PC-9 (cell line): ENCODE measurements around the gene SVEP1. TPM values are rescaled to one million over a fixed set of nuclear protein-coding genes. Genes with fewer than 3 reads are reported as not detected.

Experiments
- BruUV-seq: library from RNA; stranded (reverse); fragments of 400-500 nt; replicated peaks from 2 replicates; lab custom pipeline; 2021; lab: Mats Ljungman, UMichigan
- CTCF ChIA-PET: fragments of 300-600 bp; sonication (Branson Sonifier 250); formaldehyde crosslinking; loops from one replicate; lab custom pipeline; 2022; ENCODE audit warnings: antibody characterized with exemption; lab: Charles Lee
- POLR2A ChIA-PET: fragments of 300-600 bp; sonication (Branson Sonifier 250); formaldehyde crosslinking; loops from one replicate; lab custom pipeline; 2022; ENCODE audit warnings: antibody characterized with exemption; ENCODE audit not compliant: unreplicated experiment; lab: Charles Lee
- DNase-seq, 2 experiments: peaks; one replicate each; pipeline versions ENCODE4 v3.0.0 to v3.0.0-alpha.2; 2015 to 2022; ENCODE audit warnings: mixed read lengths in 1 of 2
- H2AFZ ChIP-seq: fragments of 200-600 bp; sonication (generic); 2 replicates; pipeline ENCODE4 v1.8.1; 2017; ENCODE audit warnings: antibody characterized with exemption
- H3F3A ChIP-seq: fragments of 200-600 bp; sonication (generic); 2 replicates; pipeline ENCODE4 v1.8.1; 2017; ENCODE audit warnings: antibody characterized with exemption, mild to moderate bottlenecking, low read depth; ENCODE audit not compliant: insufficient read depth
- H3K27ac ChIP-seq: fragments of 200-600 bp; sonication (generic); 2 replicates; pipeline ENCODE4 v1.6.1; 2016; ENCODE audit warnings: mixed run types
- H3K27me3 ChIP-seq: fragments of 200-600 bp; sonication (generic); 2 replicates; pipeline ENCODE4 v1.6.1; 2016; ENCODE audit warnings: low read depth, mixed run types; ENCODE audit not compliant: insufficient read depth
- H3K36me3 ChIP-seq: fragments of 200-600 bp; sonication (generic); 2 replicates; pipeline ENCODE4 v1.6.1; 2016; ENCODE audit warnings: low read depth, mixed run types
- H3K4me1 ChIP-seq: fragments of 200-600 bp; sonication (generic); replicated peaks from 2 replicates; pipeline ENCODE4 v1.6.1; 2016; ENCODE audit warnings: mixed run types; ENCODE audit not compliant: insufficient read depth
- H3K4me2 ChIP-seq: fragments of 200-600 bp; sonication (generic); 2 replicates; pipeline ENCODE4 v1.6.1; 2017; ENCODE audit warnings: mixed run types
- H3K4me3 ChIP-seq: fragments of 200-600 bp; sonication (generic); 2 replicates; pipeline ENCODE4 v1.6.1; 2016; ENCODE audit warnings: mixed run types
- H3K79me2 ChIP-seq: fragments of 200-600 bp; sonication (generic); 2 replicates; pipeline ENCODE4 v1.6.1; 2017; ENCODE audit warnings: low read depth, mixed run types
- H3K9me2 ChIP-seq: fragments of 200-600 bp; sonication (generic); 2 replicates; pipeline ENCODE4 v1.8.1; 2017; ENCODE audit warnings: mild to moderate bottlenecking; ENCODE audit not compliant: insufficient read depth
- H3K9me3 ChIP-seq: fragments of 200-600 bp; sonication (generic); 2 replicates; pipeline ENCODE4 v1.8.1; 2016; ENCODE audit warnings: low read depth; ENCODE audit not compliant: insufficient read depth
- H4K20me1 ChIP-seq: fragments of 200-600 bp; sonication (generic); 2 replicates; pipeline ENCODE4 v1.8.1; 2017; ENCODE audit not compliant: insufficient read depth
- CTCF ChIP-seq: fragments of 200-600 bp; sonication (generic); conservative IDR thresholded peaks from 2 replicates; pipeline ENCODE4 v1.6.1; 2017; ENCODE audit warnings: mixed run types, antibody characterized with exemption, mild to moderate bottlenecking, moderate library complexity
- EZH2 ChIP-seq: fragments of 200-600 bp; sonication (generic); IDR thresholded peaks from 2 replicates; pipeline ENCODE4 v1.8.0; 2017; ENCODE audit warnings: antibody characterized with exemption, low read depth
- intact Hi-C: fragments of 100-400 bp; cut with micrococcal nuclease; formaldehyde crosslinking; loops from one replicate; pipeline ENCODE4 v1.10.0; 2022; ENCODE audit not compliant: unreplicated experiment
- total RNA-seq: library from RNA; stranded (reverse); gene quantifications from 2 replicates; pipeline ENCODE4 v1.2.3, GENCODE V29; 2021

Gene SVEP1
- total RNA-seq, 1 experiment from 2014 or later = 3.3 TPM

GRCh38 chr9:110528645-110529044 lies 50.9 kb downstream of the SVEP1 start:
- Histone ChIP-seq H3K4me3 (no peak overlapping the region), H2AFZ (no peak overlapping the region), H3K9me2 (no peaks in the 10 kb centered on the region), H3F3A (no peaks in the 10 kb centered on the region), H3K9me3 (no peaks in the 10 kb centered on the region), H3K79me2 (no peaks in the 10 kb centered on the region), H3K27ac (no peak overlapping the region), H3K4me2 (no peak overlapping the region), H3K36me3 (no peaks in the 10 kb centered on the region), H3K4me1 (no peaks in the 10 kb centered on the region), H4K20me1 (no peaks in the 10 kb centered on the region), H3K27me3 (no peaks in the 10 kb centered on the region)
- intact Hi-C loops = no loop called here
- BruUV-seq = no TSS peak
- DNase-seq = no peak
- no peak for TF ChIP-seq CTCF
- TF ChIP-seq EZH2 = no peak
- CTCF ChIA-PET = no interaction called here
- POLR2A ChIA-PET = no interaction called here

- no peak for DNase-seq
- Histone ChIP-seq H3F3A (no peaks in the 10 kb centered on the region), H3K9me3 (no peaks in the 10 kb centered on the region; the same call in 1 of the 2 replicates), H3K4me3 (no peak overlapping the region), H3K4me2 (no peak overlapping the region), H3K9me2 (0 out of 2 replicates have a peak, but pooled peaks cover 3% of the 10 kb centered on the region), H3K36me3 (no peaks in the 10 kb centered on the region), H3K27me3 (no peaks in the 10 kb centered on the region), H4K20me1 (no peaks in the 10 kb centered on the region), H3K4me1 (no peaks in the 10 kb centered on the region), H2AFZ (no peak overlapping the region), H3K79me2 (no peaks in the 10 kb centered on the region), H3K27ac (no peak overlapping the region)
- ChIA-PET POLR2A (no interaction called here), CTCF (no interaction called here)
- intact Hi-C loops = no loop called here
- TF ChIP-seq EZH2 (no peak), CTCF (no peak)
- BruUV-seq = no TSS peak
Measured at GRCh38 chr9:110526426-110526825, 53.1 kb downstream of the SVEP1 start.

DNA sequence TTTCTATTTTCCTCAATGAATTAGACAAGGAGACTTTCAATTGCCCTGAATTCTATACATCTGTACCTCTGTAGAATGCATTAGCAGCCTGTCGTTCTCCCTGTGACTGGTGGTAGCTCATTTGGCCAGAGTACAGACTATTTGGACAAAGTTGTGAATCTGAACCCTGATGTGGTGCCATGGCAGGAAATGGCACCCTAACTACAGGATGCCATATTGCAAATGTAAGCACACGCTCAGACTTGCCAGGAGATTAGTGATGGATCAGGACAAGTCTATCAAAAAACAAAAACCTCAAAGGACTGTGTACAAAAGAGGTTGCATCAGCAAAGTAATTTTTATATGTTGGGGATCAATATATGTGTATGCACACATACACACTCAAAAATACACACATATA lies 58.3 kb downstream of the SVEP1 start:
- Histone ChIP-seq H3K9me2 (0 out of 2 replicates have a peak, but pooled peaks cover 3% of the 10 kb centered on the region), H3K36me3 (no peaks in the 10 kb centered on the region), H3F3A (no peaks in the 10 kb centered on the region), H3K27ac (no peak overlapping the region), H3K4me3 (no peak overlapping the region), H2AFZ (no peak overlapping the region), H3K79me2 (no peaks in the 10 kb centered on the region), H3K4me1 (no peaks in the 10 kb centered on the region), H4K20me1 (no peaks in the 10 kb centered on the region), H3K9me3 (no peaks in the 10 kb centered on the region; the same call in 1 of the 2 replicates), H3K27me3 (no peaks in the 10 kb centered on the region), H3K4me2 (no peak overlapping the region)
- intact Hi-C loops = no loop called here
- no peak for TF ChIP-seq CTCF
- no peak for TF ChIP-seq EZH2
- ChIA-PET POLR2A (no interaction called here), CTCF (no interaction called here)
- no peak for DNase-seq
- BruUV-seq = no TSS peak
